Liver (tissue), 9 donors: Measurements from ENCODE around the gene GRK5. TPM values are rescaled to one million over a fixed set of nuclear protein-coding genes. Genes with fewer than 3 reads are reported as not detected.
A peak's percentile ranks its signal among the peaks of the same experiment; 100 is the strongest.

Experiments used
- DNase-seq: peaks from one replicate; pipeline ENCODE4 v3.0.0-alpha.2; 2017; ENCODE audit warnings: low spot score
- H3K27ac ChIP-seq, 2 donors: one replicate each; pipeline ENCODE4 v1.7.0; 2013; ENCODE audit warnings: inconsistent platforms in 2 of 2, low read length in 2 of 2, control low read depth in 1 of 2, low read depth in 1 of 2, mild to moderate bottlenecking in 1 of 2
- H3K27me3 ChIP-seq, 4 donors: one replicate each; pipeline versions ENCODE4 v1.6.1 to v1.7.0; 2013; ENCODE audit warnings: low read length in 3 of 4, inconsistent platforms in 1 of 4, mild to moderate bottlenecking in 1 of 4, moderate library complexity in 1 of 4; ENCODE audit not compliant: control insufficient read depth in 4 of 4, insufficient read depth in 4 of 4
- H3K36me3 ChIP-seq, 4 donors: one replicate each; pipeline versions ENCODE4 v1.6.1 to v1.7.0; 2013; ENCODE audit warnings: low read length in 3 of 4, mild to moderate bottlenecking in 3 of 4, low read depth in 1 of 4, moderate library complexity in 1 of 4; ENCODE audit not compliant: control insufficient read depth in 4 of 4, insufficient read depth in 3 of 4
- H3K4me1 ChIP-seq, 4 donors: one replicate each; pipeline versions ENCODE4 v1.6.1 to v1.7.0; 2013; ENCODE audit warnings: low read length in 3 of 4, mild to moderate bottlenecking in 3 of 4, moderate library complexity in 1 of 4; ENCODE audit not compliant: control insufficient read depth in 4 of 4, insufficient read depth in 4 of 4
- H3K4me3 ChIP-seq, 3 donors: one replicate each; pipeline versions ENCODE4 v1.6.1 to v1.7.0; 2013; ENCODE audit warnings: low read length in 3 of 3, control low read depth in 1 of 3, low read depth in 1 of 3, mild to moderate bottlenecking in 1 of 3
- H3K9ac ChIP-seq, 2 donors: one replicate each; pipeline ENCODE4 v1.7.0; 2013; ENCODE audit warnings: low read length in 2 of 2, mild to moderate bottlenecking in 2 of 2, moderate library complexity in 2 of 2, control low read depth in 1 of 2, low read depth in 1 of 2
- H3K9me3 ChIP-seq, 4 donors: one replicate each; pipeline versions ENCODE4 v1.6.1 to v1.7.0; 2013; ENCODE audit warnings: low read length in 3 of 4; ENCODE audit not compliant: control insufficient read depth in 4 of 4
- CTCF ChIP-seq: fragments of 150-350 bp; IDR thresholded peaks from 2 replicates; pipeline ENCODE4 v1.5.1; 2017; ENCODE audit warnings: improper control_type of control experiment, low read depth, low read length; ENCODE audit not compliant: missing input control
- HNF4G ChIP-seq: IDR thresholded peaks from 2 replicates; pipeline ENCODE4 v1.6.1; 2016; ENCODE audit warnings: antibody characterized with exemption
- MAX ChIP-seq: IDR thresholded peaks from 2 replicates; pipeline ENCODE4 v1.6.1; 2016; ENCODE audit warnings: antibody characterized with exemption
- NR2F2 ChIP-seq: IDR thresholded peaks from 2 replicates; pipeline ENCODE4 v1.6.1; 2016; ENCODE audit warnings: antibody characterized with exemption
- RAD21 ChIP-seq, 2 donors: IDR thresholded peaks; 2 replicates each; pipeline ENCODE4 v1.6.1; 2016; ENCODE audit warnings: antibody characterized with exemption in 2 of 2, mild to moderate bottlenecking in 2 of 2
- REST ChIP-seq: IDR thresholded peaks from 2 replicates; pipeline ENCODE4 v1.6.1; 2016; ENCODE audit warnings: antibody characterized with exemption, mild to moderate bottlenecking
- RXRA ChIP-seq, 2 donors: IDR thresholded peaks; 2 replicates each; pipeline ENCODE4 v1.6.1; 2017 to 2018; ENCODE audit warnings: antibody characterized with exemption in 2 of 2, mild to moderate bottlenecking in 1 of 2
- SP1 ChIP-seq: IDR thresholded peaks from 2 replicates; pipeline ENCODE4 v1.6.1; 2018; ENCODE audit warnings: antibody characterized with exemption, mild to moderate bottlenecking
- TAF1 ChIP-seq: conservative IDR thresholded peaks from 2 replicates; pipeline ENCODE4 v1.6.1; 2016; ENCODE audit warnings: antibody characterized with exemption, mild to moderate bottlenecking
- YY1 ChIP-seq: IDR thresholded peaks from 2 replicates; pipeline ENCODE4 v1.6.1; 2016; ENCODE audit warnings: antibody characterized with exemption, mild to moderate bottlenecking
- WGBS: extraction: QIAGEN DNeasy Blood & Tissue Kit; methylation state at CpG from one replicate; pipeline ENCODE4 v1.1.7; 2013; 5-methylcytosine and 5-hydroxymethylcytosine counted together
- polyA plus RNA-seq, 2 donors: library from polyadenylated mRNA; stranded (reverse) in 1 of 2; unstranded in 1 of 2; fragments of 200-250 nt in 1 of 2; fragments of >200 nt in 1 of 2; fragmentation: Nextera tagmentation in 1 of 2; extraction: Ambion mirVana in 1 of 2; gene quantifications; one replicate each; pipeline versions ENCODE4 v1.2.1 to v1.2.3, GENCODE V29; 2013 to 2015
- total RNA-seq, 2 donors: library from RNA; depleted of rRNA; stranded (reverse); fragments of >200 nt; gene quantifications; one replicate each; pipeline ENCODE4 v1.2.3, GENCODE V29; 2014
- donor health status: healthy.
- donor health status: healthy.
- donor health status: healthy.
- donor health status: healthy.
- donor health status: healthy.

GRK5 gene
- total and polyA plus RNA-seq, 4 donors = 2.1 to 6.6 (median 5.1) TPM

GRCh38 chr10:119403921-119404320 is 196.6 kb downstream of the GRK5 start:
- no peaks in the 10 kb centered on the region for H3K4me1 ChIP-seq
- no peaks in the 10 kb centered on the region for H3K27me3 ChIP-seq
- TF ChIP-seq TAF1 (no peak), HNF4G (no peak), SP1 (no peak), YY1 (no peak)
- WGBS = 97% methylated on average over 1 of the region's 1 CpG
- H3K27ac ChIP-seq = no peak overlapping the region
- no peaks in the 10 kb centered on the region for H3K36me3 ChIP-seq
- DNase-seq = no peak
- H3K9ac ChIP-seq = no peak overlapping the region
- H3K4me3 ChIP-seq = no peak overlapping the region
- no peaks in the 10 kb centered on the region for H3K9me3 ChIP-seq

- H3K4me3 ChIP-seq = no peak overlapping the region
- H3K27me3 ChIP-seq = no peaks in the 10 kb centered on the region
- H3K36me3 ChIP-seq = no peaks in the 10 kb centered on the region
- H3K27ac ChIP-seq = peak overlapping the region; percentile 56 to 81
- H3K4me1 ChIP-seq = no peaks in the 10 kb centered on the region
- WGBS = 83% methylated on average over 13 of the region's 13 CpGs
- H3K9me3 ChIP-seq = no peaks in the 10 kb centered on the region
- no peak overlapping the region for H3K9ac ChIP-seq
- DNase-seq = no peak
- TF ChIP-seq RXRA (IDR thresholded peaks at IDR 0.05) (no peak), NR2F2 (peak; percentile 37), RAD21 (IDR thresholded peaks at IDR 0.05) (no peak), SP1 (peak; percentile 35), MAX (peak; percentile 11), YY1 (no peak)
Observed at GRCh38 chr10:119404719-119405519, 197.5 kb downstream of the GRK5 start.

- Histone ChIP-seq H3K9ac (peak overlapping the region in 1 of 2 donors; percentile 1), H3K4me3 (no peak overlapping the region), H3K36me3 (no peaks in the 10 kb centered on the region), H3K4me1 (no peaks in the 10 kb centered on the region), H3K27ac (peak overlapping the region; percentile 56 to 81), H3K27me3 (no peaks in the 10 kb centered on the region), H3K9me3 (no peaks in the 10 kb centered on the region)
- 79% methylated on average over 8 of the region's 8 CpGs for WGBS
- DNase-seq = no peak
- TF ChIP-seq CTCF (no peak), NR2F2 (peak; percentile 2)
Observed at GRCh38 chr10:119405520-119405807, 198.1 kb downstream of the GRK5 start.

GRCh38 chr10:119406137-119406536 is 198.8 kb downstream of the GRK5 start:
- H3K4me3 ChIP-seq = no peak overlapping the region
- peak overlapping the region; percentile 56 to 81 for H3K27ac ChIP-seq
- H3K9ac ChIP-seq = no peak overlapping the region
- DNase-seq = no peak
- no peaks in the 10 kb centered on the region for H3K36me3 ChIP-seq
- WGBS = 81% methylated on average over 3 of the region's 3 CpGs
- no peaks in the 10 kb centered on the region for H3K9me3 ChIP-seq
- no peaks in the 10 kb centered on the region for H3K4me1 ChIP-seq
- TF ChIP-seq NR2F2 (no peak), REST (no peak), RXRA (IDR thresholded peaks at IDR 0.05) (peak in 1 of 2 donors; percentile 70)
- H3K27me3 ChIP-seq = no peaks in the 10 kb centered on the region
